Activated T-helper 1 cell treated with Interleukin-2 at 50 U/mL for 16 hours (primary cell): Measurements from ENCODE around the gene LPAR1.

Experiments
- DNase-seq: peaks from one replicate; pipeline ENCODE4 v3.0.0-alpha.2; 2020; ENCODE audit warnings: low read depth

Gene LPAR1

DNA sequence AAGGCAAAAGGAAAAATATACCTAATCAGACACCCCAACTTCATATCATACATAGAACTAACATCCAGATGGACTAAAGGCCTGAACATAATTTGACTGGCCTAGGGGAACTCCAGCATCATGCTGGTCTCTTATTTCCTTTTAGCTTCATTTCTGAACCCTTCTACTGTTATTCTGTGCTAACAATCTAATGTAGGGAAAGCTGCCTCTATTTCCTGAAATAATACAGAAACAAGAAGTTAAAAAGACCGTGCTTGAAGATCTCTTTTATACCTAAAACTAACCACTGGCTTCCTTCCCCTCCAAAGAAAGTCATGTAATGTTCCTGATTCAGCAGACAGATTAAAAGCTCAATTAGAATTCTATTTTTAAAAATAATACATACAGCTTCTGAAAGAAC lies 36.7 kb downstream of the LPAR1 start:
- no peak for DNase-seq

DNA sequence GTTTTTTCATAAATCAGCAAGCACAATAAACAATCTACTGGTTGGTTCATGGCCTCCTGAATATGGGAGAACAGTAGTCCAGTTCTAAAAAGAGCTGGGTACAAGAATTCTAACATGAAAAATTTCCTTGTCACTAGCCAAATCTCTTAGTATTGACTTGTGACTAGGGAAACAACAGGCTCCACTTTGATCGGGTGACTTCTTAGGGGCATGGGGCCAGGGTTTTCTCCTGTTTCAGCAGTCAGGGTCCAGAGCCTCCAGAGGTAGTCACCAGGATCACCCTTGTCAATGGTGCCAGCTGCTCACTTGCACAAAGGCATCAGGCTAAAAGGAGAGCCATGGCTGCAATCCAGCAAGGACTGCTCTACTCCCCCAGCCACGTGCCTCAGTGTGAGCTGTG lies 38.1 kb downstream of the LPAR1 start:
- no peak for DNase-seq

- DNase-seq = no peak
These were observed 38.9 kb downstream of the LPAR1 start for GRCh38 chr9:110999379-110999778.

DNA sequence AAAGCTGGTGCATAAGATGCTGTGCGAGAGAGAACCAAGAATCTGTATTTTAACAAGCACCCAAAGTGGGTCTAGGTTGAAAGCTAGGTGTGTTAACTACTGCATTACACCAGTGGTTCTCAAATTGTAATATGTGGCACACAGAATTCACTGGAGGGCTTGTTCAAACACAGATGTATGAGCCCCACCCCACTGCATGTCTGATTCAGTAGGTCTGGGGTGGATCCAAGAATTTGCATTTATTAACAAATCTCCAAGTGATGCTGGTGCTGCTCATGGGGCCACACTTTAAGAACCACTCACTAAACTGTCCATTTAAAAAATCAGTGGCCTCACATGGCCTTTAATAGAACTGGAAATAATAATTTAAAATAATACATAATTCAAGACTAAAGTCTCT lies 40.4 kb downstream of the LPAR1 start:
- DNase-seq = no peak

DNA sequence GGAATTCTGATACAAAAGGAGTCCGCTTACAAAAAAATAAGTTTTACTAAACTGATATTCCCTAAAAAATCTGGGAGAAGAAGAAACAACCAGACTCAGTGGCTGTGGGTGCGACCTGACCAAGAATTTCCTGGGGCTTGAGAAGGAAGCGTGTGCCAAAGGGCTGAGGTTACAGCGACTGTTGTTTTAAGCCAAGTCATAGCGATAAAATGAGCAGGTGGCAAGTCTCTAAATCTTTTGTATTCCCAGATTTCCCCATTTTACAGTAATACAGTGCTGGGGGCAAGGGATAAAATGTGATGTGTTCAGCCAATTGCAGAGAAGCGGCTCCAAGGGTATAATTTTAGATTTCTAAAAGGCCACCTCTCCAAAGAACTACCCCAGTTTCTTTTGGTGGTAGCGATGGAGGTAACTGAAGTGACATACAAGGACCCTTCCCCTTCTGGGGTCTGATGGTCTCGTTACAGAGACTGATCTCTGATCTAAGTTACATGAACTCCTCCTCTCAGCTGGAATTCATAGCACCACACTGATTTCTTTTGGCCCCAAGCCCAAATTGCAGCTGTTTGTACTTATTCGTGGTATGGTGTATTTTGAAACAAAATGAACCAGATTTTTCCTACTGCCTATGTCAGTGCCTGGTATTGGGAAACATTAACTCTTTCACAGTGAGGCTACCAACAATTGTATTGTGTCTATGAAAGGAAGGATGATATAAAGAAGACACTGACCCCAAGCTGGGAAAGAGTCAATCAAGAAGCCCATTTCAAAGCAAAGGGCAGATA lies 41.6 kb downstream of the LPAR1 start:
- DNase-seq = no peak

- DNase-seq = no peak
These were observed 42.6 kb downstream of the LPAR1 start for GRCh38 chr9:110995420-110996340.

DNA sequence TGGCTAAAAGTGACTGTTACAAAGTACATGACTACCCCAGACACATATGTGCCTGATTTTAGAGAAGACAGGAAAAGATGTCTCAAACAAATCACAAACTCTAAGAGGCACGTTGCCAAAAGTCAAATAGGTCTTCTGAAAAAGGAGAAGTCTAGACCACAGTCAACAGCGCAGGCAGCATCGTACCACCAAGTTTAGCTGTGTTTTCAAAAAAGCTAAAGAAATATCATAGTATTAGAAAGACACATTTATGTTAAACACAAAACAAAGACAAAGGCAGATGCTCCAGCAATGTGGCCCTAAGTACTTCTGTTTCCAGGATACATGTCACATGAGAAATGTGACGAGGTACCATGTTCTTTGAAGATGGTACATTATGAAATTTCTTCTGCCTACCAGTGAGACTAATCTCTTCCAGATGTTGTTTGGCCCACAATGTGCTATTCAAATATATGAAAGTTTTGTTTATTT lies 43.5 kb downstream of the LPAR1 start:
- DNase-seq = no peak

DNA sequence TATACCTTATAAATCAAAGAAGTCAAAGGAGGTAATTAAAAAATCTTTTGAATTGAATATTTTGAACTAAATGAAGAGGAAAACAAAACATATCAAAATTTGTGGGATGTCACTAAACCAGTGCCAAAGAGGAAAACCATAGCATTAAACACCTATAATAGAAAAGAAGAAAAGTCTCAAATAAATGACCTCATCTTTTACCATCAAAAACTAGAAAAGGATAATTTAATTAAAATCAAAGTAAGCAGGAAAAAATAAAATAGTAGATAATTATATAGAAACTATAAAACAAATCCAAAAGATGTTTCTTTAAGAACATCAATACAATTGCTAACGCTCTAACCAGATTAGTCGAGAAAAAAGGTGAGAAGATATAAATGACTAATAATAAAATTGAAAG lies 47.8 kb downstream of the LPAR1 start:
- no peak for DNase-seq

DNA sequence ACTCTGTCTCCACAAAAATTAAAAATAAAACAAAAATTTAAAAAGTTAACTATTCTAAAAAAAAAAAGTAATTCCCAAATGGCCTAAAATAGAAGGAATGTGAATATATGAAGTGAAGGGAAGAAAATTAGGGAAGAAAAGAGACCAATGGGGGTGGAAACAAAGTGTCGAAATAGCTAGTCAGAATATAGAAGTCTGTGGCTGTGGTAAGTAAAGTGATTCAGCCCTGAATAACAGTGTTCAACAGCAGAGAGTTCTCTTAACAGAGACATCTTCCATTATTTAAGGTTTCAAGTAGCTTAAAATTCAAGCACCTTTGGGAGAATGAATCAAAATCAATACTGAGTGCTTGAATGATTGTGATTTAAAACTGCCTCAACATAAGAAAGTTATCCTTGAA lies 51.7 kb downstream of the LPAR1 start:
- DNase-seq = no peak

DNA sequence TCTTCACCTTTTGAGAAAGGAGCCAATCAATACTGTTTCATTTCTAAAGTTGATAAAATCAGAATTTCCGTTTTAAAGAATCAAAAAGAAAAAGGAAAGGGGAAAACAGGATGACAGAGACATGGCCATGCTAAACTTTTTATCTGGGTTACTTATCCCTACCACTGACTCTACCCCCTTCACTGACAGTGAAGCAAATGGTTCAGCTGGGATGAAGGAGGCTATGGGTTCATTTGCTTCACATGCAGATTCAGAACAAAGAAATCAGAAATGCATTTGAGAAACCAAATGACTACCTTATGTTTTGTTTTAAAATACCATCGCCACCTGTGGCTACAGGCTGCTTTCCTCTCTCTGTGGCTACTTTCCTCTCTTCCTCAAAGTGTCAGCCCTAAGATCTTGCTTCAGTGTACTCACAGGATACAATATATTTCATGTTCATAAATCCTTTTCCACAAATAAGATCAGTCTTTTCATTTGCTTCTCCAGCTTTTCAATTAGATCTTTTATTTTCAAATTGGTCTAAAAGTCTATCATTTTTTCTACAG lies 53.3 kb downstream of the LPAR1 start:
- no peak for DNase-seq

GRCh38 chr9:110980261-110980660 lies 58.0 kb downstream of the LPAR1 start:
- DNase-seq = no peak

GRCh38 chr9:110979636-110980035 lies 58.6 kb downstream of the LPAR1 start:
- no peak for DNase-seq

- no peak for DNase-seq
These were observed 59.8 kb downstream of the LPAR1 start for GRCh38 chr9:110978516-110978915.

GRCh38 chr9:110977259-110977709 lies 61.0 kb downstream of the LPAR1 start:
- no peak for DNase-seq

DNA sequence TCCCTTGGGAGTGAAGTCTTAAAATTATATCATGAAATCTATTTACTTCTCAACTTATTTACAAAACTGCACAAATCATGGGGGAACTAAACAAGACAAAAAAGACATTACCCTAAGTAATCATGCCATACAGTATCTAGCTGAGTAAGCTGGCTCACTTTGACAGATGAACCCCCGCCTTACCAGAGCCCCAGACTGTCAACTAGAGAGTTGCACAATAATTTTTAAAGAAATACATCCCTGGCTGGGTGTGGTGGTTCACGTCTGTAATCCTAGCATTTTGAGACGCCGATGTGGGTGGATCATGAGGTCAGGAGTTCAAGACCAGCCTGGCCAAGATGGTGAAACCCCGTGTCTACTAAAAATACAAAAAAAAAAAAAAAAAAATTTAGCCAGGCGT lies 62.3 kb downstream of the LPAR1 start:
- DNase-seq = no peak

- no peak for DNase-seq
These were observed 63.0 kb downstream of the LPAR1 start for GRCh38 chr9:110975278-110975677.

- no peak for DNase-seq
These were observed 66.6 kb downstream of the LPAR1 start for GRCh38 chr9:110971705-110972104.

GRCh38 chr9:110971234-110971633 lies 67.0 kb downstream of the LPAR1 start:
- no peak for DNase-seq

DNA sequence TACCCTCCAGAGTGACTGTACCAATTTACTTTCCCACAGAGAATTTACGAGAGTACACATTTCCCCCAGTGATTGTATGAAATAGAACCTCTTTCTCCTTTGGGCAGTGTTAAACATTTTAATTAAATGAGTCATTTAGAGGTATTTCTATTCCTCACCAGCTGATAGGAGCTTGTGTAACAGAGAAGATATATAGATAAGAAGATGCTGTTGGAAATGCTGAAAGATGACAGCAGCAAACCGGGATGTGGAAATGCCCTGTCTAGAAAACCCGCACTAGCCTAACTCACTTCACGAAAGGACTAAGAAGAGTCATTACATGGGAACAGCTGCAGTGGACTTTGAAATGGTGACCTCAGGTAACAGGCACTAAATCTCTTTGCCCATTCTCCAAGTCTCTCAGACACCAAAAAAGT lies 68.3 kb downstream of the LPAR1 start:
- DNase-seq = no peak

DNA sequence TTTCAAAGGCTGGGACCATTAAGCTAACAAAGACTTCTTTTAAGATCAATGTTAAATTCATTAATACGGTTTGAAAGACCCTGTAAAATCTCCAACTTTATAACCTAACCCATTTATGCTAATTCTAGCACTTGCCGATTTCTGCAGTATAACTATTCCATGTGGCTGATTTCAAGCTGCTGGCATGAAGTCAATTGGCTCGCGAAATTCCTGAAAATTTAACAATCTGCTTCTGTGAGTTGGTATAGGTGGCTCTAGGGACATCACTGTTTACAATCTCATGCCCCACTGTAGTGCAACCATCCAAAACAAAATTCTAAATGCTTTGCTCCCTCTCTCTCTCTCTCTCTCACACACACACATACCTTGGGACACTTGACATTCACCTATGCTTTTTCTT lies 70.2 kb downstream of the LPAR1 start:
- DNase-seq = no peak

- no peak for DNase-seq
These were observed 71.1 kb downstream of the LPAR1 start for GRCh38 chr9:110967196-110967595.

- no peak for DNase-seq
These were observed 78.0 kb downstream of the LPAR1 start for GRCh38 chr9:110960288-110960687.

DNA sequence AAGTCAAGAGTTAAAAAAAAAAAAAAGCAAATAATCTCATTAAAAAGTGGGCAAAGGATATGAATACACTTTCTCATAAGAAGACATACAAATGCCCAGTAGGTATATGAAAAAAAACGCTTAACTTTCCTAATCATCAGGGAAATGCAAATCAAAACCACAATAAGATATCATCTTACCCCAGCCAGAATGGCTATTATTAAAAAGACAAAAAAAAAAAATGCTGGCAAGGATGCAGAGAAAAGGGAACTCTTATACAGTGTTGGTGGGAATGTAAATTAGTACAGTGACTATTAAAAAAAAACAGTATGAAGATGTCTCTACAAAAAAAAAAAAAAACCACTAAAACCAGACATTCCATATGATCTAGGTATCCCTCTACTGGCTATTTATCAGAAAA lies 79.4 kb downstream of the LPAR1 start:
- DNase-seq = no peak
